GM18907 (cell line): ENCODE results near the gene PNPLA5.
"Not testable (repeated sequence)": the region's sequence is repeated elsewhere in the genome, so short reads cannot be mapped to it uniquely, and the experiment has no call there.

Experiments used
- ATAC-seq: cut with Tn5 transposase; IDR thresholded peaks from one replicate; pipeline ENCODE4 v1.9.1; 2021; ENCODE audit warnings: mild to moderate bottlenecking, moderate library complexity; ENCODE audit not compliant: unreplicated experiment

PNPLA5 gene, protein sequence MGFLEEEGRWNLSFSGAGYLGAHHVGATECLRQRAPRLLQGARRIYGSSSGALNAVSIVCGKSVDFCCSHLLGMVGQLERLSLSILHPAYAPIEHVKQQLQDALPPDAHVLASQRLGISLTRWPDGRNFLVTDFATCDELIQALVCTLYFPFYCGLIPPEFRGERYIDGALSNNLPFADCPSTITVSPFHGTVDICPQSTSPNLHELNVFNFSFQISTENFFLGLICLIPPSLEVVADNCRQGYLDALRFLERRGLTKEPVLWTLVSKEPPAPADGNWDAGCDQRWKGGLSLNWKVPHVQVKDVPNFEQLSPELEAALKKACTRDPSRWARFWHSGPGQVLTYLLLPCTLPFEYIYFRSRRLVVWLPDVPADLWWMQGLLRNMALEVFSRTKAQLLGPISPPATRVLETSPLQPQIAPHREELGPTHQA

DNA sequence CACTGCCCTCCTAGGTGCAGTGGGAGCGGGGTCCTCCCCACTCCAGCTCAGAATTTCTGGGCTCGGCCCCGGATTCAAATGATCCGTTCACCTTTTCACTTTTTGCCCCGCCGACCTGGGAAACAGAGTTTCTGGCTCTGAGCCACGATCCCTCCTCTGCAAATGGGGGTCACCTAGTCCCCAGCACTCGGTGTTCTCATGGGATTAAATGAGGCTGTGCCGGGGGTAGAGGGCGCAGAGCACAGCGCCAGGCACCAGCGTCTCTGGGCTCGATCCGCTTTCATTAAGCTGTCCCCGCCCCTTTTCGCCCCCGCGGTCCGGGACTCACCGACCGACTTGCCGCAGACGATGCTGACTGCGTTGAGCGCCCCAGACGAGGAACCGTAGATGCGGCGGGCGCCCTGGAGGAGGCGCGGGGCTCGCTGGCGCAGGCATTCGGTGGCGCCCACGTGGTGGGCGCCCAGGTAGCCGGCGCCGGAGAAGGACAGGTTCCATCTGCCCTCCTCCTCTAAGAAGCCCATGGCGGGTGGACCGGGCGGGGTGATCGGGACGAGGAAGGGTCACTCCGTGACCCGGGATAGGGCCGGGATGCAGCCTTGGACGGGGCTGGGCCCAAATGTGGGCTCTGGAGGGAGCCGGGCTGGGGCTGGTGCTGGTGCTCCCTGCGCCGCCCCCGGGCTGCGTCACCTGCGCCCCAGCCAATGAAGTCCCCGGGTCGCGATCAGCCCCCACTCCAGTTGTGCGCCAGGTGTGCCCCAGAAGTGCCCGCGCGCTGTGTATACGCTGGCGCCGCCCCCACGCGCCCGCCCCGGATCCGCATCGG is at the start of gene PNPLA5:
Gene PNPLA5 (minus strand): TSS at position 654 of the 823 bp plus-strand sequence. CDS start 133 bp downstream, at position 521.
- no peak for ATAC-seq

- ATAC-seq: no peak
Measured at GRCh38 chr22:43941449-43941848, 49.6 kb upstream of the PNPLA5 start.

DNA sequence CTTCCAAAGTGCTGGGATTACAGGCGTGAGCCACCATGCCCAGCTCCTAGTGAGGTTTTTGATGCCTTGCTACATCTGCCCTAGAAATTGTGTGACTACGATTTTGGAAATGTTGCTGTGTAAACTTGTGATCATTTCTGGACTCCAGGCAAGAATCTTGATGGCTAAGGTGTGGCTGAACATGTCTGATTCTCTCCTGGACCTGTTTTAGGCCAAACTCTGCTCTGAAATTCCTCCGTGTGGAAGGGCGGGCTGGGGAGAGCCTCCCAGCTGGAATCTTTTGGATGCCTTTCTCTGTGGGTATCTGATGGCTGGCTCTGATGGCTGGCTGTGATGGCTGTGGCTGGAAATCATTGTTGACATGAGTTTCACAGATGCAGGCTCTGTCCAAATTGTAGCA is 40.0 kb upstream of the PNPLA5 start:
- ATAC-seq: no peak

DNA sequence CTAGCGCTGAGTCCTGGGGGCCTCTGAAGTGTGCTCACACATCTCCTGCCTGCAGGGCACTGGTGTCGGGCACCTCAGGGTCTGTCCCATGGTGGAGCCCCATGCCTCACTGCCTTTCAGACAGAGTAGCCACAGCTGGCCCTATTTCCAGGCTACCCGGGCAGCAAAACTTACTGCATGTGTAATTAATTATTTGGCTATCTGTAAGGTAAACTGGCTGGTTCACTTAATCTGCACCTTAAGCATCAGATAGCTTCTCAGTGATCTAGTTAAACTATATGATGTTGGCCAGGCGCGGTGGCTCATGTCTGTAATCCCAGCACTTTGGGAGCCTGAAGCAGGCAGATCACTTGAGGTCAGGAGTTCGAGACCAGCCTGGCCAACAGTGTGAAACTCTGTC is 37.1 kb upstream of the PNPLA5 start:
- ATAC-seq: no peak

- no peak for ATAC-seq
Measured at GRCh38 chr22:43928468-43928867, 36.7 kb upstream of the PNPLA5 start.

GRCh38 chr22:43926349-43926710 is 34.5 kb upstream of the PNPLA5 start:
- ATAC-seq: no peak

DNA sequence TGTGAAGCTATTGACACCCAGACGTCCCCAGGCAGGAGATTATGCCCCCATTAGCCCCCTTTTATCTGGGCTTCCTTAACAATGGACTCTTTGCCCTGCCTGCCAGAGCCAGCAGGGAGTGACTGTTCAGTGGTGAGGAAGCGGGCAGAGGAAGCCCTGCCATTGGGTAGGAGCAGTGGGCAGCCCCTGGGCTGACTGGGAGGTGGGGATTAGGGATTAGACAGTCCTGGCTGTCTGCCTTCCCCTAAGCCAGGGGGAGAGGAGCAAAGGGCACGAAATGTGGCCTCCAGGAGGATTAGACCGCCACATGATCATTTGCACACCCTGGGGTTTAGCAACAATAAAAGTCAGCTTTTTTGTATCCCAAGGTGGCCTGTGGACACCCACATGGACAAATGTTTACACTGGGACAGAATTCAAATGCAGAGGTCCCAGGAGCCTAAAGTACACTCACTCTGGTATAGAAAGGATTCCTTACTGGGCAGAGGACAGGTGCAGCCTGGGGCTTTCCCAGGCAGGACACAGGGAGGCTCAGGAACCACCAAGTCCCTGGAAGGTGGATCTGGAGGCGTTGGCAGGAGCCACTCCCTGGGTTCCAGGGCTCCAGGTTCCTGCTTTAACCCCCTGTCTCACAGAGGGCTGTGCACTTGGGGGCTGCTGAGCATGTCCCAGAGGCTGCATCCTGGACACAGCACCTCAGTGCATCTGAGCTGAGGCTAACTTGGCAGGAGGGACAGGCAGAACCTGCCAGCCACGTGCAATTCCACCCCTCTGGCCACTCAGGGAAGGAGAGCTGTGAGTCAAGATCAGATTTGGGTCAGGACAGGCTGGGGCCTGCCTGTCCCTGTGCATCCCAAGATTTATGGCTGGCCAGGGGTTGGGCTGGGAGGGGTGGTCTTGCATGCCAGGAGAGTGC is 33.9 kb upstream of the PNPLA5 start:
- ATAC-seq: no peak

- ATAC-seq: no peak
Measured at GRCh38 chr22:43924877-43925276, 33.1 kb upstream of the PNPLA5 start.

DNA sequence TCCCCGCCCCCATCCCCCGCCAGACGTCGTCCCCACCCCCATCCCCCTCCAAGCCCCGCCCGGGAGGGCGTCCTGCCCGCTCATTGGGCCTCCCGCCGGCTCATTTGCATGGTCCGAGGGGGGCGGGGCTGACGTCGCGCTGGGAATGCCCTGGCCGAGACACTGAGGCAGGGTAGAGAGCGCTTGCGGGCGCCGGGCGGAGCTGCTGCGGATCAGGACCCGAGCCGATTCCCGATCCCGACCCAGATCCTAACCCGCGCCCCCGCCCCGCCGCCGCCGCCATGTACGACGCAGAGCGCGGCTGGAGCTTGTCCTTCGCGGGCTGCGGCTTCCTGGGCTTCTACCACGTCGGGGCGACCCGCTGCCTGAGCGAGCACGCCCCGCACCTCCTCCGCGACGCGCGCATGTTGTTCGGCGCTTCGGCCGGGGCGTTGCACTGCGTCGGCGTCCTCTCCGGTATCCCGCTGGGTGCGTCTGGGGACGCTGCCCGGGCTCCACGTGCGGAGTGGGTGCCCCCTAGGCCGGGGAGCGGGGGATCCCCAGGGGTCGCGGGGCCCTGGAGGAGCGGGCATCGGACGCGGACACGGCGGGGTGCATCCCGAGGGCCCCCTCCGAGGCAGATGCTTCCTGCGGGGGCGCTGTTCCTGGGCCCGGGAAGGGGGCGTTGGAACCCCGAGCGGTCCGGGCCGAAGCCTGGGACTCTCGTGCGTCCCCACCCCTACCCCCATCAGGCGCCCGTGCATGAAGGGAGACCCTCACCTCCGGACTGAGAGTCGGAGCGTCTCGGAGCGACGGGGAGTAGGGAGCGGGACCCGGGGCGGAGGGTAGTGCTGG is 32.0 kb upstream of the PNPLA5 start, which contains the start of gene PNPLA3:
Gene PNPLA3 (plus strand): TSS at position 175 of the 834 bp plus-strand sequence. CDS start 107 bp downstream, at position 282.
- no peak for ATAC-seq

GRCh38 chr22:43923191-43923590 is 31.4 kb upstream of the PNPLA5 start:
- ATAC-seq: no peak

GRCh38 chr22:43922123-43922522 is 30.3 kb upstream of the PNPLA5 start:
- no peak for ATAC-seq

- no peak for ATAC-seq
Measured at GRCh38 chr22:43921370-43921769, 29.6 kb upstream of the PNPLA5 start.

DNA sequence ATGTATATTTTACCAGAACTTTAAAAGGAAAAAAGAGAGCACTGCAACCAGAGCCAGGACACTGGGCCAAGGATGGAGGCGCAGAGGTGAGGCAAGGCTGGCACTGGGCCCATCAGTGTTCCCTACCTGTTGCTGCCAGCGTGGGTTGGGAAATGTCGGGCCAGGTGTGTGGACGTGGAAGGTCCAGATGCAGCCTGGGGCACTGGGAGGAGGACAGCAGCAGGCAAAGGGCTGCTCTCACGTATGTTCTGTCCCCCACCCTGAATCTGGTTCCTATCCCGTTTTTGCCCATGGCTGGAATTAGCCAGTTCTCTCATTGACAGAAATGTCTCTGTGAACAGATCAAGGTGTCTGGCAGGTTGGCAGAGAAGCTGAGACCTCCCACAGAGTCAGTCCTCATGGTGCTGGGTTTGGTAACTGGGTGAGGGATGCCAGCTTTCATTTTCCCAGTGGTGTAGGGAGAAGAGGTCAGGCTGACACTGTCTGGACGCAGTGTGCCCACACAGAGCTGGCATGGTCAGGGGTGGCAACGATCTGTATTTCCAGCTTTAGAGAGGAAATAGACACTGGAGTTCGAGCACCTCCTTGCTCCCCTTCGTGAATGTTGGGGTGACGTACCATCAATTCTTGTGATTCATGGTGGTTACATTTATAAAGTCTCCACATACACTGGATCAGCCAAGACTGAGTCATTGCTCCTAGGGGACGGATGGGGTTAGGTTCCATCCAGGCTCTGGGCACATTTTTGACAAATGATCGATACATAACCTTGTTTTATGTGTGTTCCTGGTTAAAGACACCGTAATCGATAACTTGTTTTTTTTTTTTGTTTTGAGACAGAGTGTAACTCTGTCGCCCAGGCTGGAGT is 27.5 kb upstream of the PNPLA5 start:
- no peak for ATAC-seq

DNA sequence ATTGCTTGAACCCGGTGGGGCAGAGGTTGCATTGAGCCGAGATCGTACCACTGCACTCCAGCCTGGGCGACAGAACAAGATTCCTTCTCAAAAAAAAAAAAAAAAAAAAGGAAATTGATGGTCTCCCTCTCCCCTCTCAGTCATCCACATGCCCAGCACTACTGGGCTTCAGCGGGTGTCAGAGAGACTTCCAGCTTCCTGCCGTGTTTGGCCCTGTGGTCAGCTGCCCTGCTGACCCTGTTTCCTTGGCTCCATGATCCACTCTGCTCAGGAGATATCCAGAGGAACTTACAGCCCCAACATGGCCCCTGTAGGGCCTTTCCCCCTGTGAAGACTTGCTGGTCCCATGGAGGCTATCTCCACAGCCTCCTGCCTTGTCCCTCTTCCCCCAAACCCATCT is 25.7 kb upstream of the PNPLA5 start:
- no peak for ATAC-seq

DNA sequence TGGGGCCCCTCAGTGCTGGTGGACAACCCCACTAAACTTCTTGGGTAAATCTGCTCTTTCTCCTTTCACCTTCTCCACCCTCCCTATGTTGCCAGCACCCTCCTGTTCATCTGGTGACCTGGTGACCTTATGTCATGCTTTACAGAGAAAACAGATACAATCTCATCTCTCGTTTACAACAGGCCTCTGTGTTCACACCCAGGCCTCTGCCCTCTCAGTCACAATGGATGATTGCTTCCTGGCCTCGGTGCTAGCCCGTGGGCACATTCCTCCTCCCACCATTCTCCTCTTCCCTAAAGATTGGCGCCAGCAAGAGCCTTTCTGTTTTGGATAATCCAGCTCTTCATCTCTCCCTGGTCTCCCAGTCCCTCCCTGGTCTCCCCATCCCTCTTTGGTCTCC is 19.5 kb upstream of the PNPLA5 start:
- no peak for ATAC-seq

GRCh38 chr22:43910178-43910695 is 18.4 kb upstream of the PNPLA5 start:
- no peak for ATAC-seq

DNA sequence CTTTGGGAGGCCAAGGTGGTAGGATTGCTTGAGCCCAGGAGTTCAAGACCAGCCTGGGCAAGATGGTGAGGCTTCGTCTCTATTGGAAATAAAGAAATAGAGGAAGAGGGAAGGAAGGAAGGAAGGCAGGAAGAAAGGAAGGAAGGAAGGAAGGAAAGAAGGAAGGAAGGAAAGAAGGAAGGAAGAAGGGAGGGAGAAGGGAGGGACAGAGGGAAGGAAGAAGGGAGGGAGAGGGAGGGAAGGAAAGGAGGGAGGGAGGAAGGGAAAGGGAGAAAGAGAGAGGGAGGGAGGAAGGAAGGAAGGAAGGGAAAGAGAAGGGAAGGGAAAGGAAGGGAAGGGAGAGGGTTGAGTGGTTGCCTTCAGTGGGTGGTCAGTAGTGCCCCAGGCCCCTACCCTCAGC is 17.9 kb upstream of the PNPLA5 start:
- no peak for ATAC-seq

DNA sequence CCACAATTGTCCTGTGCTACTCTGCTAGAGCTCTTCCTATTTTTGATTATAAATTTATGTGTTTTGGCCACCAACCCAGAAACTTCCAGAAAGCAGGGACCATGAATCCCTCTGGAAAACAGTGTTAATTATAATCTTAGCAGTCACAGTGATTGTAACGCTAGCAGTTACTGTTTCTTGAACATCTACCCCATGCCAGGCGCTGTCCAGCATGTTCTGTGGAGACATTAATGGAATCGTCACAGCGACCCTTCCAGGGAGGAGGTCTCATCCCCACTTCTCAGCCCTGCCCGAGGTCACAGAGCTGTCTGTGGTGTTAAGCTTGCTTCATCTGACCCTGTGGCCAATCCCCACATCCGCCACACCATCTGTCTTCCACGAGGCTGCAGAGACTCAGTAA is 13.9 kb upstream of the PNPLA5 start:
- no peak for ATAC-seq

GRCh38 chr22:43904412-43904811 is 12.6 kb upstream of the PNPLA5 start:
- ATAC-seq: not testable (repeated sequence)
